GM12878 (cell line): Measurements from ENCODE around the gene RBM4B. TPM values are rescaled to one million over a fixed set of nuclear protein-coding genes. Genes with fewer than 3 reads are reported as not detected.

Experiments used
- ATAC-seq: fragments of 200-7000 bp; cut with Tn5 transposase; 3 replicates; pipeline ENCODE4 v1.9.1; 2020; ENCODE audit warnings: mild to moderate bottlenecking, moderate library complexity
- BruUV-seq: library from RNA; stranded (reverse); fragments of 400-500 nt; replicated peaks from 2 replicates; lab custom pipeline; 2021; lab: Mats Ljungman, UMichigan
- CTCF ChIA-PET: fragments of 300-600 bp; sonication (Branson Sonifier 250); formaldehyde crosslinking; extraction: SDS; loops from one replicate; lab custom pipeline; 2021; ENCODE audit warnings: inconsistent platforms; lab: Yijun Ruan, JAX
- POLR2A ChIA-PET: fragments of 350-600 bp; formaldehyde crosslinking; extraction: SDS; loops from one replicate; lab custom pipeline; 2021; ENCODE audit warnings: inconsistent platforms; lab: Charles Lee
- RAD21 ChIA-PET: fragments of 300-600 bp; sonication (Branson Sonifier 250); formaldehyde crosslinking; loops from one replicate; lab custom pipeline; 2023; ENCODE audit warnings: antibody characterized with exemption; ENCODE audit not compliant: unreplicated experiment; lab: Charles Lee
- SMC1A ChIA-PET: fragments of 300-600 bp; sonication (Branson Sonifier 250); formaldehyde crosslinking; loops from one replicate; lab custom pipeline; 2023; ENCODE audit not compliant: unreplicated experiment, uncharacterized antibody; lab: Charles Lee
- DNase-seq: peaks from one replicate; pipeline ENCODE4 v3.0.0-alpha.2; 2011; ENCODE audit warnings: low read depth, low spot score
- FAIRE-seq: peaks from 3 replicates; lab custom pipeline; 2011; peaks lifted over from hg19 to GRCh38; lab: Jason Lieb, UNC
- H2AFZ ChIP-seq: 2 replicates; pipeline ENCODE4 v1.6.0; 2011; ENCODE audit warnings: low read depth, low read length, control low read depth; ENCODE audit not compliant: control insufficient read depth
- H3K27ac ChIP-seq: 2 replicates; pipeline ENCODE4 v1.5.1; 2011; ENCODE audit warnings: control low read depth; ENCODE audit not compliant: control insufficient read depth, insufficient read depth
- H3K27me3 ChIP-seq, 2 experiments: replicated peaks in 1 of 2; 2 replicates each; pipeline versions ENCODE4 v1.6.0 to v1.6.1; 2011; ENCODE audit warnings: low read length in 1 of 2; ENCODE audit not compliant: control insufficient read depth in 2 of 2, insufficient read depth in 2 of 2
- H3K36me3 ChIP-seq, 2 experiments: 2 replicates each; pipeline ENCODE4 v1.5.1; 2011; ENCODE audit warnings: low read length in 1 of 2; ENCODE audit not compliant: control insufficient read depth in 2 of 2, insufficient read depth in 2 of 2
- H3K4me1 ChIP-seq: 2 replicates; pipeline ENCODE4 v1.6.1; 2011; ENCODE audit warnings: mild to moderate bottlenecking, low read length, moderate library complexity, mixed read lengths; ENCODE audit not compliant: control insufficient read depth, insufficient read depth
- H3K4me2 ChIP-seq: 2 replicates; pipeline ENCODE4 v1.6.0; 2011; ENCODE audit warnings: control low read depth; ENCODE audit not compliant: control insufficient read depth, insufficient read depth
- H3K4me3 ChIP-seq: fragments of 200-600 bp; sonication (generic); 2 replicates; pipeline ENCODE4 v1.5.1; 2016
- H3K79me2 ChIP-seq: 2 replicates; pipeline ENCODE4 v1.6.0; 2011; ENCODE audit warnings: low read length; ENCODE audit not compliant: control insufficient read depth, insufficient read depth
- H3K9ac ChIP-seq: 2 replicates; pipeline ENCODE4 v1.8.0; 2011; ENCODE audit warnings: low read length, control low read depth, mixed read lengths; ENCODE audit not compliant: control insufficient read depth, insufficient read depth
- H3K9me3 ChIP-seq: replicated peaks from 3 replicates; pipeline ENCODE4 v1.5.1; 2011; ENCODE audit warnings: mild to moderate bottlenecking, low read length; ENCODE audit not compliant: control insufficient read depth, insufficient read depth
- H4K20me1 ChIP-seq: 2 replicates; pipeline ENCODE4 v1.6.0; 2011; ENCODE audit not compliant: control insufficient read depth, insufficient read depth
- BRCA1 ChIP-seq: IDR thresholded peaks from 2 replicates; pipeline ENCODE4 v1.6.1; 2011; ENCODE audit warnings: low read depth, low read length, improper control_type of control experiment
- EGR1 ChIP-seq, 2 experiments: IDR thresholded peaks; 1 replicate in 1 of 2; 2 replicates in 1 of 2; pipeline ENCODE4 v1.6.1; 2011 to 2012; ENCODE audit warnings: low read depth in 2 of 2, low read length in 2 of 2, borderline replicate concordance in 1 of 2, mild to moderate bottlenecking in 1 of 2, moderate library complexity in 1 of 2
- MYB ChIP-seq: fragments of 150-350 bp; IDR thresholded peaks from 2 replicates; pipeline ENCODE4 v1.6.1; 2014; ENCODE audit warnings: mild to moderate bottlenecking, low read depth, low read length, borderline replicate concordance
- NFIC ChIP-seq: IDR thresholded peaks from 2 replicates; pipeline ENCODE4 v1.6.1; 2012; ENCODE audit warnings: low read depth, mild to moderate bottlenecking, inconsistent platforms, low read length, moderate library complexity
- POLR2A ChIP-seq: IDR thresholded peaks from 2 replicates; pipeline ENCODE4 v1.6.1; 2011; ENCODE audit warnings: low read depth, mild to moderate bottlenecking, low read length
- POU2F2 ChIP-seq: IDR thresholded peaks from 3 replicates; pipeline ENCODE4 v1.6.1; 2011; ENCODE audit warnings: low read depth, mild to moderate bottlenecking, low read length, borderline replicate concordance
- RUNX3 ChIP-seq: IDR thresholded peaks from 2 replicates; pipeline ENCODE4 v1.6.1; 2012; ENCODE audit warnings: low read length, inconsistent platforms
- SREBF2 ChIP-seq: IDR thresholded peaks from 2 replicates; pipeline ENCODE4 v1.6.1; 2012; ENCODE audit warnings: mild to moderate bottlenecking, low read length
- TCF7 ChIP-seq: IDR thresholded peaks from 2 replicates; pipeline ENCODE4 v1.6.1; 2014; ENCODE audit warnings: antibody characterized with exemption, borderline replicate concordance
- ZSCAN29 ChIP-seq: fragments of 450-650 bp; IDR thresholded peaks from 2 replicates; pipeline ENCODE4 v1.6.1; 2017; ENCODE audit warnings: mild to moderate bottlenecking, moderate library complexity
- WGBS: methylation state at CpG from one replicate; pipeline ENCODE4 v1.1.6; 2016; ENCODE audit warnings: low lambda C conversion rate; ENCODE audit not compliant: insufficient replicate concordance, insufficient coverage; ENCODE audit errors: missing lambda C conversion rate; 5-methylcytosine and 5-hydroxymethylcytosine counted together
- in situ Hi-C: fragments of 300-500 bp; cut with MboI; formaldehyde crosslinking; loops from 9 replicates; pipeline ENCODE4 v1.14.3; 2018; ENCODE audit warnings: mixed read lengths
- intact Hi-C: fragments of 100-400 bp; cut with micrococcal nuclease; formaldehyde crosslinking; loops from one replicate; pipeline ENCODE4 v1.14.2; 2022; ENCODE audit not compliant: unreplicated experiment
- polyA plus RNA-seq, 11 experiments: library from polyadenylated mRNA; depleted of rRNA in 4 of 11; unstranded in 6 of 11; stranded (reverse) in 5 of 11; fragments of >200 nt; fragmentation: Nextera tagmentation in 4 of 11; fragmentation: Illumina TruSeq in 1 of 11; extraction: Ambion mirVana in 4 of 11; extraction: Trizol in 1 of 11; gene quantifications; 1 replicate in 1 of 11; 2 replicates in 10 of 11; pipeline versions ENCODE4 v1.2.1 to v1.2.3, GENCODE V29; 2011 to 2016; ENCODE audit warnings: inconsistent platforms in 2 of 11, missing spikeins in 2 of 11, low read depth in 1 of 11
- total RNA-seq, 4 experiments: library from RNA; depleted of rRNA in 3 of 4; stranded (reverse); fragments of >200 nt in 3 of 4; fragmentation: Illumina TruSeq in 1 of 4; extraction: Trizol in 1 of 4; gene quantifications; 2 replicates each; pipeline versions ENCODE4 v1.2.1 to v1.2.3, GENCODE V29; 2013 to 2021
- TF ChIP-seq, protein P1 (sequence below): fragments of 450-650 bp; IDR thresholded peaks from 2 replicates; pipeline ENCODE4 v1.6.1; 2016; ENCODE audit warnings: mild to moderate bottlenecking
- TF ChIP-seq, protein P2 (sequence below): IDR thresholded peaks from 2 replicates; pipeline ENCODE4 v1.6.1; 2012; ENCODE audit warnings: low read depth, low read length, improper control_type of control experiment

Gene RBM4B
- total and polyA plus RNA-seq, 10 of the 15 experiments (the other 5 are each of a cell fraction or from before 2014, with no cell fraction given): 16.1 to 37.0 (median 21.6) TPM

DNA sequence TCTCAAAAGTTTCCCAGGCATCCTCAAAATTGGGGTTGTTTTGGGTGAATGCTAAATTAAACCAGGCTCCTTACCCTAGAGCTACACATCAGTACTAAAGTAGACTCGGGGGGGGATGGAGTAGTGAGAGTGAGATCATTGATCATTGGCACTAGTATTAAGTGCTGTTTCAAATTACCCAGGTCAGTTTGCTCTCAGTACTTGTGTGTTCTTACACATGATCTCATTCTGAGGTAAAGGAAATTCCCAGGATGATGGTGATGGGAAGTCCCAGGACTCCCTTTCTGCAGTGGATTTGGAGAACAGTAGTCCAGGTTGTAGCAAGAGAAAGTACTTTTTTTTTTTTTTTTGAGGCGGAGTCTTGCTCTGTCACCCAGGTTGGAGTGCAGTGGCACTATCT is 26.7 kb downstream of the RBM4B start:
- FAIRE-seq: no peak
- no peaks in the 10 kb centered on the region for H3K9me3 ChIP-seq
- POLR2A ChIA-PET: interaction anchor here (2.8 kb wide), 1 partner anchor 13 kb away, joined by 12 read pairs; the partner anchor contains the start of gene RBM4
- peaks cover 4 to 29% of the 10 kb centered on the region in 2 experiments for H3K36me3 ChIP-seq
- H3K4me3 ChIP-seq: no peak overlapping the region
- H3K79me2 ChIP-seq: peaks cover 33% of the 10 kb centered on the region
- WGBS: 6% methylated on average over 1 of the region's 2 CpGs
- intact Hi-C loops: no loop called here
- peaks cover 14% of the 10 kb centered on the region; the same call in 1 of the 2 replicates for H4K20me1 ChIP-seq
- no peak overlapping the region for H3K9ac ChIP-seq
- in situ Hi-C loops: no loop called here
- H3K4me2 ChIP-seq: no peak overlapping the region
- H3K27me3 ChIP-seq: no peaks in the 10 kb centered on the region
- RAD21 ChIA-PET: no interaction called here
- peak; percentile 64 for ATAC-seq
- CTCF ChIA-PET: no interaction called here
- no peaks in the 10 kb centered on the region for H3K4me1 ChIP-seq
- no peak for DNase-seq
- BruUV-seq: no TSS peak
- H3K27ac ChIP-seq: no peak overlapping the region
- TF ChIP-seq SREBF2 (no peak), NFIC (no peak), POU2F2 (no peak), POLR2A (peak; percentile 20; the same call in 1 of the 2 replicates), TCF7 (no peak), ZSCAN29 (no peak), BRCA1 (no peak), EGR1 (IDR thresholded peaks at IDR 0.05; ENCODE audit: borderline replicate concordance in 1 of 2, low read depth in 2 of 2, low read length in 2 of 2) (no peak), MYB (no peak), RUNX3 (peak; percentile 42; the same call in 1 of the 2 replicates)
- TF ChIP-seq, protein P1, sequence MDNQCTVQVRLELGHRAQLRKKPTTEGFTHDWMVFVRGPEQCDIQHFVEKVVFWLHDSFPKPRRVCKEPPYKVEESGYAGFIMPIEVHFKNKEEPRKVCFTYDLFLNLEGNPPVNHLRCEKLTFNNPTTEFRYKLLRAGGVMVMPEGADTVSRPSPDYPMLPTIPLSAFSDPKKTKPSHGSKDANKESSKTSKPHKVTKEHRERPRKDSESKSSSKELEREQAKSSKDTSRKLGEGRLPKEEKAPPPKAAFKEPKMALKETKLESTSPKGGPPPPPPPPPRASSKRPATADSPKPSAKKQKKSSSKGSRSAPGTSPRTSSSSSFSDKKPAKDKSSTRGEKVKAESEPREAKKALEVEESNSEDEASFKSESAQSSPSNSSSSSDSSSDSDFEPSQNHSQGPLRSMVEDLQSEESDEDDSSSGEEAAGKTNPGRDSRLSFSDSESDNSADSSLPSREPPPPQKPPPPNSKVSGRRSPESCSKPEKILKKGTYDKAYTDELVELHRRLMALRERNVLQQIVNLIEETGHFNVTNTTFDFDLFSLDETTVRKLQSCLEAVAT: no peak
- TF ChIP-seq, protein P2, sequence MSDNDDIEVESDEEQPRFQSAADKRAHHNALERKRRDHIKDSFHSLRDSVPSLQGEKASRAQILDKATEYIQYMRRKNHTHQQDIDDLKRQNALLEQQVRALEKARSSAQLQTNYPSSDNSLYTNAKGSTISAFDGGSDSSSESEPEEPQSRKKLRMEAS: no peak
- SMC1A ChIA-PET: interaction anchor here (2.0 kb wide), 1 partner anchor 13 kb away, joined by 6 read pairs; the partner anchor contains the start of gene RBM4
- no peak overlapping the region for H2AFZ ChIP-seq
